H9 (cell line): ENCODE measurements around the gene KCNMA1. TPM values are rescaled to one million over a fixed set of nuclear protein-coding genes. Genes with fewer than 3 reads are reported as not detected.

Source experiments
- DNase-seq: peaks from one replicate; pipeline ENCODE4 v3.0.0-alpha.2; 2017
- H2AFZ ChIP-seq: one replicate; pipeline ENCODE4 v1.6.1; 2013; ENCODE audit warnings: mild to moderate bottlenecking, low read length, control low read depth, moderate library complexity
- H2AK5ac ChIP-seq: 2 replicates; pipeline ENCODE4 v1.6.1; 2013; ENCODE audit warnings: low read length, control low read depth, mixed read lengths; ENCODE audit not compliant: insufficient read length
- H2BK120ac ChIP-seq: one replicate; pipeline ENCODE4 v1.6.1; 2013; ENCODE audit warnings: low read depth, mild to moderate bottlenecking, low read length, control low read depth, inconsistent platforms; ENCODE audit not compliant: poor library complexity, severe bottlenecking
- H2BK12ac ChIP-seq: 2 replicates; pipeline ENCODE4 v1.6.1; 2013; ENCODE audit warnings: low read length, control low read depth, mixed read lengths, low read depth; ENCODE audit not compliant: insufficient read length
- H2BK15ac ChIP-seq: 2 replicates; pipeline ENCODE4 v1.6.1; 2013; ENCODE audit warnings: low read depth, low read length, control low read depth
- H2BK20ac ChIP-seq: one replicate; pipeline ENCODE4 v1.6.1; 2013; ENCODE audit warnings: low read depth, mild to moderate bottlenecking, low read length, control low read depth, inconsistent platforms; ENCODE audit not compliant: poor library complexity, severe bottlenecking
- H2BK5ac ChIP-seq: 2 replicates; pipeline ENCODE4 v1.6.1; 2013; ENCODE audit warnings: low read length, control low read depth, mixed read lengths; ENCODE audit not compliant: insufficient read length
- H3K14ac ChIP-seq: 2 replicates; pipeline ENCODE4 v1.6.1; 2013; ENCODE audit warnings: low read length, control low read depth; ENCODE audit not compliant: insufficient read depth
- H3K18ac ChIP-seq: 2 replicates; pipeline ENCODE4 v1.6.1; 2013; ENCODE audit warnings: low read depth, mild to moderate bottlenecking, mixed read lengths, low read length, control low read depth; ENCODE audit not compliant: insufficient read length
- H3K23ac ChIP-seq: 2 replicates; pipeline ENCODE4 v1.6.1; 2013; ENCODE audit warnings: low read length, control low read depth, mixed read lengths, low read depth; ENCODE audit not compliant: insufficient read length
- H3K23me2 ChIP-seq: 2 replicates; pipeline ENCODE4 v1.6.1; 2013; ENCODE audit warnings: low read depth, mild to moderate bottlenecking, mixed read lengths, low read length, control low read depth; ENCODE audit not compliant: insufficient read length, poor library complexity, severe bottlenecking
- H3K27ac ChIP-seq: 2 replicates; pipeline ENCODE4 v1.5.1; 2013; ENCODE audit warnings: low read length, control low read depth, mixed read lengths, low read depth; ENCODE audit not compliant: insufficient read length
- H3K27me3 ChIP-seq: 2 replicates; pipeline ENCODE4 v1.6.1; 2013; ENCODE audit warnings: low read length, control low read depth, inconsistent platforms; ENCODE audit not compliant: insufficient read depth
- H3K4ac ChIP-seq: 2 replicates; pipeline ENCODE4 v1.6.1; 2013; ENCODE audit warnings: low read depth, mild to moderate bottlenecking, control low read depth, inconsistent platforms, low read length, moderate library complexity
- H3K4me1 ChIP-seq: 2 replicates; pipeline ENCODE4 v1.6.1; 2013; ENCODE audit warnings: low read length, control low read depth, inconsistent platforms; ENCODE audit not compliant: insufficient read depth
- H3K4me2 ChIP-seq: 2 replicates; pipeline ENCODE4 v1.6.1; 2013; ENCODE audit warnings: low read length, control low read depth, mixed read lengths; ENCODE audit not compliant: insufficient read length, insufficient read depth
- H3K56ac ChIP-seq: 2 replicates; pipeline ENCODE4 v1.6.1; 2013; ENCODE audit warnings: low read depth, mild to moderate bottlenecking, mixed read lengths, low read length, control low read depth; ENCODE audit not compliant: insufficient read length
- H3K79me1 ChIP-seq: 2 replicates; pipeline ENCODE4 v1.6.1; 2013; ENCODE audit warnings: low read depth, mild to moderate bottlenecking, moderate library complexity, low read length, control low read depth, inconsistent platforms; ENCODE audit not compliant: insufficient read depth, poor library complexity, severe bottlenecking
- H3K79me2 ChIP-seq: 2 replicates; pipeline ENCODE4 v1.6.1; 2013; ENCODE audit warnings: low read length, control low read depth, inconsistent platforms; ENCODE audit not compliant: insufficient read depth
- H3K9ac ChIP-seq: 2 replicates; pipeline ENCODE4 v1.6.1; 2013; ENCODE audit warnings: low read length, control low read depth, mixed read lengths; ENCODE audit not compliant: insufficient read length; ENCODE audit errors: extremely low read depth
- H3K9me3 ChIP-seq: one replicate; pipeline ENCODE4 v1.6.1; 2013; ENCODE audit warnings: low read depth, low read length, inconsistent platforms; ENCODE audit not compliant: control insufficient read depth
- H3T11ph ChIP-seq: one replicate; pipeline ENCODE4 v1.6.1; 2013; ENCODE audit warnings: mild to moderate bottlenecking, low read length, control low read depth, inconsistent platforms
- H4K20me1 ChIP-seq: one replicate; pipeline ENCODE4 v1.6.1; 2013; ENCODE audit not compliant: control insufficient read depth, insufficient read length, insufficient read depth
- H4K5ac ChIP-seq: 2 replicates; pipeline ENCODE4 v1.6.1; 2013; ENCODE audit warnings: low read depth, mild to moderate bottlenecking, mixed read lengths, low read length, control low read depth; ENCODE audit not compliant: insufficient read length
- H4K8ac ChIP-seq: replicated peaks from 2 replicates; pipeline ENCODE4 v1.6.1; 2013; ENCODE audit warnings: low read length, control low read depth, mixed read lengths, low read depth; ENCODE audit not compliant: insufficient read length
- H4K91ac ChIP-seq: 2 replicates; pipeline ENCODE4 v1.6.1; 2013; ENCODE audit warnings: low read depth, mild to moderate bottlenecking, moderate library complexity, mixed read lengths, low read length, control low read depth; ENCODE audit not compliant: insufficient read length
- H3K27ac Mint-ChIP-seq, 3 experiments: 2 replicates in 2 of 3; 3 replicates in 1 of 3; pipeline ENCODE4 v1.8.0; 2020 to 2021; ENCODE audit warnings: mixed read lengths in 3 of 3, mild to moderate bottlenecking in 1 of 3, moderate library complexity in 1 of 3
- H3K27me3 Mint-ChIP-seq: 2 replicates; pipeline ENCODE4 v1.8.0; 2021; ENCODE audit warnings: low read depth, mild to moderate bottlenecking, moderate library complexity, mixed read lengths
- H3K36me3 Mint-ChIP-seq, 3 experiments: 2 replicates in 2 of 3; 3 replicates in 1 of 3; pipeline ENCODE4 v1.8.0; 2020 to 2021; ENCODE audit warnings: low read depth in 3 of 3, mixed read lengths in 3 of 3; ENCODE audit not compliant: insufficient read depth in 1 of 3
- H3K4me1 Mint-ChIP-seq, 2 experiments: 2 replicates each; pipeline ENCODE4 v1.8.0; 2020; ENCODE audit warnings: mixed read lengths in 2 of 2
- H3K4me3 Mint-ChIP-seq, 2 experiments: 2 replicates in 1 of 2; 3 replicates in 1 of 2; pipeline ENCODE4 v1.8.0; 2020 to 2021; ENCODE audit warnings: mild to moderate bottlenecking in 2 of 2, mixed read lengths in 2 of 2, moderate library complexity in 1 of 2
- H3K9me3 Mint-ChIP-seq, 2 experiments: 2 replicates in 1 of 2; 3 replicates in 1 of 2; pipeline ENCODE4 v1.8.0; 2020; ENCODE audit warnings: mild to moderate bottlenecking in 2 of 2, mixed read lengths in 2 of 2, moderate library complexity in 1 of 2
- CTCF ChIP-seq: fragments of 200-600 bp; sonication (generic); conservative IDR thresholded peaks from 3 replicates; pipeline ENCODE4 v1.8.0; 2021; ENCODE audit warnings: antibody characterized with exemption, mild to moderate bottlenecking
- WGBS: extraction: QIAGEN DNeasy Blood & Tissue Kit; methylation state at CpG from one replicate; pipeline ENCODE4 v1.1.7; 2013; ENCODE audit warnings: missing lambda C conversion rate, low lambda C conversion rate, mixed read lengths; ENCODE audit not compliant: insufficient read length; ENCODE audit errors: extremely low coverage; 5-methylcytosine and 5-hydroxymethylcytosine counted together
- total RNA-seq: library from RNA; stranded (reverse); gene quantifications from 2 replicates; pipeline ENCODE4 v1.2.1, GENCODE V29; 2021

The KCNMA1 gene
- total RNA-seq, 1 experiment from 2014 or later = 2.0 TPM

GRCh38 chr10:77204171-77204570 lies 433.4 kb downstream of the KCNMA1 start:
- Histone ChIP-seq H3T11ph (no peak overlapping the region), H2AK5ac (no peak overlapping the region), H2AFZ (no peak overlapping the region), H3K4ac (no peak overlapping the region), H2BK20ac (no peak overlapping the region), H3K79me1 (no peaks in the 10 kb centered on the region), H3K9ac (no peak overlapping the region), H3K56ac (no peak overlapping the region), H2BK5ac (no peak overlapping the region), H4K8ac (no peak overlapping the region), H3K4me2 (no peak overlapping the region), H2BK15ac (no peak overlapping the region), H3K14ac (no peak overlapping the region), H2BK120ac (no peak overlapping the region), H4K91ac (no peak overlapping the region), H3K23me2 (no peaks in the 10 kb centered on the region), H4K5ac (no peak overlapping the region), H3K79me2 (no peaks in the 10 kb centered on the region), H3K27me3 (no peaks in the 10 kb centered on the region), H3K9me3 (no peaks in the 10 kb centered on the region), H3K4me1 (no peaks in the 10 kb centered on the region; the same call in 1 of the 2 replicates), H3K23ac (no peak overlapping the region), H3K18ac (no peak overlapping the region), H4K20me1 (no peaks in the 10 kb centered on the region), H3K27ac (no peak overlapping the region), H2BK12ac (no peak overlapping the region)
- no peak for DNase-seq
- Mint-ChIP-seq H3K4me1 (peaks cover 2 to 3% of the 10 kb centered on the region in 2 experiments), H3K4me3 (no peak overlapping the region), H3K27ac (no peak overlapping the region), H3K36me3 (peaks cover 0 to 3% (median 3%) of the 10 kb centered on the region in 3 experiments; a peak in 1 of 7 replicates), H3K9me3 (peaks cover 0 to 4% of the 10 kb centered on the region in 2 experiments; a peak in 2 of 5 replicates), H3K27me3 (peaks cover 3% of the 10 kb centered on the region; the same call in 1 of the 2 replicates)
- TF ChIP-seq CTCF = no peak
- whole genome bisulfite sequencing = no CpG with 5 or more reads among the region's 2 CpGs
